Embryonic facial prominence (tissue), 1 donor: Measurements from ENCODE around the gene RNF220.
"Not testable (repeated sequence)": the region's sequence is repeated elsewhere in the genome, so short reads cannot be mapped to it uniquely, and the experiment has no call there.

ENCODE experiments used
- DNase-seq: peaks from one replicate; pipeline ENCODE4 v3.0.0-alpha.2; 2016; ENCODE audit errors: extremely low spot score

RNF220 gene

GRCh38 chr1:44653107-44653964 is 248.3 kb downstream of the RNF220 start:
- DNase-seq: no peak

GRCh38 chr1:44654621-44655187 is 249.6 kb downstream of the RNF220 start:
- DNase-seq: no peak

GRCh38 chr1:44655609-44656008 is 250.6 kb downstream of the RNF220 start:
- DNase-seq: no peak

- DNase-seq: no peak
Measured at GRCh38 chr1:44659566-44659965, 254.5 kb downstream of the RNF220 start.

- no peak for DNase-seq
Measured at GRCh38 chr1:44660176-44660575, 255.1 kb downstream of the RNF220 start.

- DNase-seq: no peak
Measured at GRCh38 chr1:44661781-44662682, 257.0 kb downstream of the RNF220 start.

- DNase-seq: no peak
Measured at GRCh38 chr1:44662683-44663030, 257.6 kb downstream of the RNF220 start.

- DNase-seq: no peak
Measured at GRCh38 chr1:44663417-44663816, 258.4 kb downstream of the RNF220 start.

GRCh38 chr1:44664730-44665370 is 259.8 kb downstream of the RNF220 start:
- no peak for DNase-seq

GRCh38 chr1:44666719-44667118 is 261.7 kb downstream of the RNF220 start:
- not testable (repeated sequence) for DNase-seq

GRCh38 chr1:44670751-44671640 is 265.9 kb downstream of the RNF220 start:
- DNase-seq: no peak

- DNase-seq: no peak
Measured at GRCh38 chr1:44672254-44672955, 267.4 kb downstream of the RNF220 start.

GRCh38 chr1:44672961-44673674 is 268.1 kb downstream of the RNF220 start:
- DNase-seq: no peak

- DNase-seq: no peak
Measured at GRCh38 chr1:44673675-44674112, 268.6 kb downstream of the RNF220 start.

GRCh38 chr1:44674113-44675000 is 269.3 kb downstream of the RNF220 start, which contains the start of the genes ARMH1 and TMEM53:
TSS of gene ARMH1 (plus strand) at chr1:44674714. CDS start at chr1:44689698, 14,984 bp downstream.
TSS of gene TMEM53 (minus strand) at chr1:44674481. CDS start at chr1:44674391, 90 bp downstream.
- peak; percentile 97 for DNase-seq

GRCh38 chr1:44675186-44675585 is 270.1 kb downstream of the RNF220 start:
- DNase-seq: no peak

- no peak for DNase-seq
Measured at GRCh38 chr1:44676484-44677200, 271.6 kb downstream of the RNF220 start.
